IMR-90 (cell line): ENCODE measurements around the gene ANKRD53. TPM values are rescaled to one million over a fixed set of nuclear protein-coding genes. Genes with fewer than 3 reads are reported as not detected.

Experiments
- ATAC-seq: fragments of 200-7000 bp; cut with Tn5 transposase; 2 replicates; pipeline ENCODE4 v1.9.1; 2020; ENCODE audit warnings: low read depth, mild to moderate bottlenecking, moderate library complexity
- BruUV-seq: library from RNA; stranded (reverse); fragments of 400-500 nt; replicated peaks from 2 replicates; lab custom pipeline; 2021; lab: Mats Ljungman, UMichigan
- CTCF ChIA-PET: fragments of 300-600 bp; formaldehyde crosslinking; extraction: SDS; loops from one replicate; lab custom pipeline; 2021; ENCODE audit warnings: antibody characterized with exemption; lab: Yijun Ruan, JAX
- POLR2A ChIA-PET: fragments of 300-600 bp; sonication (Branson Sonifier 250); formaldehyde crosslinking; loops from one replicate; lab custom pipeline; 2022; ENCODE audit warnings: antibody characterized with exemption; ENCODE audit not compliant: unreplicated experiment; lab: Charles Lee
- DNase-seq: peaks from one replicate; pipeline ENCODE4 v3.0.0; 2013
- H2AFZ ChIP-seq: replicated peaks from 2 replicates; pipeline ENCODE3; 2013; ENCODE audit warnings: low read length, mild to moderate bottlenecking; ENCODE audit not compliant: poor library complexity
- H2AK5ac ChIP-seq: 2 replicates; pipeline ENCODE4 v1.6.1; 2013; ENCODE audit warnings: low read depth, low read length, inconsistent platforms
- H2AK9ac ChIP-seq: replicated peaks from 2 replicates; pipeline ENCODE3; 2013; ENCODE audit warnings: mild to moderate bottlenecking, low read depth, low read length, moderate library complexity; ENCODE audit not compliant: poor library complexity
- H2BK120ac ChIP-seq: 2 replicates; pipeline ENCODE4 v1.6.1; 2013; ENCODE audit warnings: low read depth, low read length, inconsistent platforms
- H2BK15ac ChIP-seq: 3 replicates; pipeline ENCODE4 v1.6.1; 2013; ENCODE audit warnings: low read depth, low read length, inconsistent platforms
- H2BK20ac ChIP-seq: 2 replicates; pipeline ENCODE4 v1.6.1; 2013; ENCODE audit warnings: low read depth, mild to moderate bottlenecking, inconsistent platforms, low read length, moderate library complexity
- H2BK5ac ChIP-seq: 2 replicates; pipeline ENCODE4 v1.6.1; 2013; ENCODE audit warnings: mild to moderate bottlenecking, low read depth, low read length, inconsistent platforms; ENCODE audit not compliant: poor library complexity, severe bottlenecking
- H3K14ac ChIP-seq: replicated peaks from 2 replicates; pipeline ENCODE4 v1.6.1; 2013; ENCODE audit warnings: low read depth, low read length, inconsistent platforms
- H3K18ac ChIP-seq: 2 replicates; pipeline ENCODE4 v1.6.1; 2013; ENCODE audit warnings: low read depth, low read length, control low read depth
- H3K23ac ChIP-seq: 2 replicates; pipeline ENCODE4 v1.6.1; 2013; ENCODE audit warnings: low read depth, low read length, inconsistent platforms
- H3K27ac ChIP-seq: 2 replicates; pipeline ENCODE4 v1.5.1; 2013; ENCODE audit warnings: mild to moderate bottlenecking, control low read depth, low read length; ENCODE audit not compliant: insufficient read depth
- H3K27me3 ChIP-seq: 2 replicates; pipeline ENCODE4 v1.6.1; 2013; ENCODE audit warnings: low read length; ENCODE audit not compliant: control insufficient read depth, insufficient read depth
- H3K36me3 ChIP-seq: 2 replicates; pipeline ENCODE4 v1.6.1; 2013; ENCODE audit warnings: low read length, mixed read lengths; ENCODE audit not compliant: control insufficient read depth, insufficient read depth
- H3K4ac ChIP-seq: 2 replicates; pipeline ENCODE4 v1.6.1; 2013; ENCODE audit warnings: low read depth, low read length, inconsistent platforms
- H3K4me1 ChIP-seq: 2 replicates; pipeline ENCODE4 v1.6.1; 2013; ENCODE audit warnings: low read length, mixed read lengths; ENCODE audit not compliant: control insufficient read depth, insufficient read depth
- H3K4me2 ChIP-seq: 2 replicates; pipeline ENCODE4 v1.6.1; 2013; ENCODE audit warnings: low read depth, mild to moderate bottlenecking, control low read depth, low read length, moderate library complexity
- H3K4me3 ChIP-seq: 2 replicates; pipeline ENCODE4 v1.5.1; 2013; ENCODE audit warnings: low read depth, mild to moderate bottlenecking, control low read depth, low read length, moderate library complexity; ENCODE audit not compliant: insufficient read depth
- H3K56ac ChIP-seq: 2 replicates; pipeline ENCODE4 v1.6.1; 2013; ENCODE audit warnings: low read length, inconsistent platforms; ENCODE audit not compliant: insufficient read depth; ENCODE audit errors: extremely low read depth
- H3K79me1 ChIP-seq, 2 experiments: 2 replicates each; pipeline ENCODE4 v1.6.1; 2013; ENCODE audit warnings: low read length in 2 of 2, inconsistent platforms in 1 of 2, low read depth in 1 of 2
- H3K9ac ChIP-seq: 2 replicates; pipeline ENCODE4 v1.6.1; 2013; ENCODE audit warnings: low read depth, low read length, control low read depth
- H3K9me1 ChIP-seq: 2 replicates; pipeline ENCODE4 v1.6.1; 2013; ENCODE audit warnings: low read length, inconsistent platforms; ENCODE audit not compliant: insufficient read depth
- H3K9me3 ChIP-seq: 2 replicates; pipeline ENCODE4 v1.6.1; 2013; ENCODE audit warnings: low read length; ENCODE audit not compliant: control insufficient read depth, insufficient read depth
- H4K20me1 ChIP-seq: 2 replicates; pipeline ENCODE4 v1.6.1; 2013; ENCODE audit warnings: low read length, inconsistent platforms; ENCODE audit not compliant: insufficient read depth
- H4K5ac ChIP-seq: 2 replicates; pipeline ENCODE4 v1.6.1; 2013; ENCODE audit warnings: mild to moderate bottlenecking, low read depth, low read length, control low read depth
- H4K8ac ChIP-seq, 2 experiments: 2 replicates each; pipeline ENCODE4 v1.6.1; 2013; ENCODE audit warnings: low read depth in 2 of 2, low read length in 2 of 2, control low read depth in 1 of 2, inconsistent platforms in 1 of 2
- H4K91ac ChIP-seq: 2 replicates; pipeline ENCODE4 v1.6.1; 2013; ENCODE audit warnings: low read depth, low read length, inconsistent platforms; ENCODE audit not compliant: insufficient read depth
- BHLHE40 ChIP-seq: fragments of 150-350 bp; IDR thresholded peaks from 2 replicates; pipeline ENCODE4 v1.6.1; 2016; ENCODE audit warnings: mild to moderate bottlenecking, low read depth, low read length
- ELK1 ChIP-seq: fragments of 150-350 bp; IDR thresholded peaks from 2 replicates; pipeline ENCODE4 v1.6.1; 2016; ENCODE audit warnings: low read depth, mild to moderate bottlenecking, low read length, moderate library complexity, borderline replicate concordance
- FOS ChIP-seq: fragments of 150-350 bp; IDR thresholded peaks from 2 replicates; pipeline ENCODE4 v1.6.1; 2016; ENCODE audit warnings: low read depth, low read length
- MAZ ChIP-seq: IDR thresholded peaks from 2 replicates; pipeline ENCODE4 v1.6.1; 2012; ENCODE audit warnings: low read depth, mild to moderate bottlenecking, low read length, improper control_type of control experiment, moderate library complexity, borderline replicate concordance
- NFE2L2 ChIP-seq: fragments of 150-350 bp; IDR thresholded peaks from 2 replicates; pipeline ENCODE4 v1.6.1; 2016; ENCODE audit warnings: low read depth, mild to moderate bottlenecking, low read length
- RAD21 ChIP-seq: IDR thresholded peaks from 2 replicates; pipeline ENCODE4 v1.6.1; 2012; ENCODE audit warnings: low read length, improper control_type of control experiment
- RFX5 ChIP-seq: IDR thresholded peaks from 2 replicates; pipeline ENCODE4 v1.8.0; 2012; ENCODE audit warnings: low read depth, mild to moderate bottlenecking, low read length, moderate library complexity
- SMC3 ChIP-seq: fragments of 150-350 bp; IDR thresholded peaks from 2 replicates; pipeline ENCODE4 v1.6.1; 2016; ENCODE audit warnings: low read depth, mild to moderate bottlenecking, antibody characterized with exemption, low read length, moderate library complexity
- WGBS, 2 experiments: methylation state at CpG; one replicate each; pipeline versions ENCODE4 v1.1.5 to v1.1.7; 2013; ENCODE audit warnings: missing lambda C conversion rate in 2 of 2; ENCODE audit not compliant: insufficient read length in 1 of 2; ENCODE audit errors: extremely low coverage in 2 of 2; 5-methylcytosine and 5-hydroxymethylcytosine counted together
- dilution Hi-C: fragments of 300-500 bp; cut with HindIII; formaldehyde crosslinking; loops from one replicate; pipeline ENCODE4 v1.14.3; 2018; ENCODE audit warnings: low sequenced_read_pairs; ENCODE audit not compliant: unreplicated experiment
- in situ Hi-C: fragments of 300-500 bp; cut with MboI; formaldehyde crosslinking; loops from 3 replicates; pipeline ENCODE4 v1.14.3; 2019; ENCODE audit warnings: low sequenced_read_pairs, inconsistent platforms, mixed read lengths
- intact Hi-C: fragments of 100-400 bp; cut with micrococcal nuclease; formaldehyde crosslinking; loops from 2 replicates; pipeline ENCODE4 v1.10.0; 2022
- polyA plus RNA-seq, 3 experiments: library from polyadenylated mRNA; depleted of rRNA; stranded (reverse); fragments of >200 nt; gene quantifications; 2 replicates each; pipeline ENCODE4 v1.2.3, GENCODE V29; 2012; ENCODE audit warnings: low replicate concordance in 1 of 3
- total RNA-seq: library from RNA; depleted of rRNA; stranded (reverse); fragments of >200 nt; gene quantifications from 2 replicates; pipeline ENCODE4 v1.2.3, GENCODE V29; 2012
- TF ChIP-seq, protein P1 (sequence below): fragments of 150-350 bp; IDR thresholded peaks from 2 replicates; pipeline ENCODE4 v1.6.1; 2017; ENCODE audit warnings: mild to moderate bottlenecking, antibody characterized with exemption, low read length, low read depth
- TF ChIP-seq, protein P2 (sequence below): conservative IDR thresholded peaks from 2 replicates; pipeline ENCODE4 v1.5.1; 2012; ENCODE audit warnings: mild to moderate bottlenecking, low read depth, low read length, improper control_type of control experiment

The ANKRD53 gene
- total and polyA plus RNA-seq, 2 of the 4 experiments (the other 2 are of a cell fraction), result 0.54 to 1.0 TPM

- no peak for TF ChIP-seq SMC3
Measured at GRCh38 chr2:70947556-70948184, 30.8 kb upstream of the ANKRD53 start (continued).

- no peaks in the 10 kb centered on the region for H3K9me3 ChIP-seq
- H4K91ac ChIP-seq, result no peak overlapping the region
- H2AK5ac ChIP-seq, result no peak overlapping the region
- H3K4me1 ChIP-seq, result peaks cover 4% of the 10 kb centered on the region
- peak overlapping the region; percentile 41; the same call in 1 of the 2 replicates for H3K23ac ChIP-seq
- no peaks in the 10 kb centered on the region for H3K36me3 ChIP-seq
- H3K4me3 ChIP-seq, result peak overlapping the region; percentile 37; the same call in 1 of the 2 replicates
- H3K27ac ChIP-seq, result no peak overlapping the region
- WGBS, 2 experiments, result no CpG with 5 or more reads among the region's 27 CpGs
- no peak overlapping the region for H3K18ac ChIP-seq
- H3K4me2 ChIP-seq, result peak overlapping the region; percentile 92
- H2BK5ac ChIP-seq, result no peak overlapping the region
- no peak overlapping the region for H4K5ac ChIP-seq
- ATAC-seq (peak; percentile 96), DNase-seq (peak; percentile 71)
- ChIA-PET POLR2A (no interaction called here), CTCF (interaction anchor here (0.6 to 2.1 kb wide), 27 partner anchors 9 to 645 kb away, joined by 3 to 22 read pairs (median 6); partner anchors contain the start of gene ANKRD53)
- peak overlapping the region; percentile 97 for H2AFZ ChIP-seq
- H3K4ac ChIP-seq, result 0 out of 2 replicates have a peak overlapping the region, but pooled peaks have one; percentile 48
- H3K9ac ChIP-seq, result peak overlapping the region; percentile 71
- dilution Hi-C loops (no loop called here), intact Hi-C loops (loop anchor here (1.0 kb wide), 2 partner anchors 86 to 159 kb away; no protein-coding TSS in a partner anchor), in situ Hi-C loops (loop anchor here (5.0 kb wide), 1 partner anchor 81 kb away; no protein-coding TSS in a partner anchor)
- no peak overlapping the region for H2BK120ac ChIP-seq
- no peak overlapping the region; the same call in 2 of the 3 replicates for H2BK15ac ChIP-seq
- peaks cover 7% of the 10 kb centered on the region; the same call in 1 of the 2 replicates for H3K9me1 ChIP-seq
- H2AK9ac ChIP-seq, result peak overlapping the region; percentile 91
- no peak overlapping the region for H3K14ac ChIP-seq
- no peaks in the 10 kb centered on the region for H4K20me1 ChIP-seq
- peak overlapping the region; percentile 54 to 92 for H4K8ac ChIP-seq
- H3K79me1 ChIP-seq, result 0 out of 4 replicates have a peak, but pooled peaks cover 0 to 4% of the 10 kb centered on the region in 2 experiments
- H3K27me3 ChIP-seq, result no peaks in the 10 kb centered on the region
- no peak overlapping the region for H3K56ac ChIP-seq
- H2BK20ac ChIP-seq, result no peak overlapping the region
- BruUV-seq, result no TSS peak
- TF ChIP-seq NFE2L2, result no peak
- TF ChIP-seq FOS, result no peak
- TF ChIP-seq BHLHE40, result no peak
- TF ChIP-seq ELK1, result no peak
- peak; percentile 43; the same call in 1 of the 2 replicates for TF ChIP-seq MAZ
- TF ChIP-seq SMC3, result peak; percentile 64
- TF ChIP-seq RAD21, result peak; percentile 50
- no peak for TF ChIP-seq RFX5
- TF ChIP-seq, protein P1, sequence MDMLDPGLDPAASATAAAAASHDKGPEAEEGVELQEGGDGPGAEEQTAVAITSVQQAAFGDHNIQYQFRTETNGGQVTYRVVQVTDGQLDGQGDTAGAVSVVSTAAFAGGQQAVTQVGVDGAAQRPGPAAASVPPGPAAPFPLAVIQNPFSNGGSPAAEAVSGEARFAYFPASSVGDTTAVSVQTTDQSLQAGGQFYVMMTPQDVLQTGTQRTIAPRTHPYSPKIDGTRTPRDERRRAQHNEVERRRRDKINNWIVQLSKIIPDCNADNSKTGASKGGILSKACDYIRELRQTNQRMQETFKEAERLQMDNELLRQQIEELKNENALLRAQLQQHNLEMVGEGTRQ, result no peak
- TF ChIP-seq, protein P2, sequence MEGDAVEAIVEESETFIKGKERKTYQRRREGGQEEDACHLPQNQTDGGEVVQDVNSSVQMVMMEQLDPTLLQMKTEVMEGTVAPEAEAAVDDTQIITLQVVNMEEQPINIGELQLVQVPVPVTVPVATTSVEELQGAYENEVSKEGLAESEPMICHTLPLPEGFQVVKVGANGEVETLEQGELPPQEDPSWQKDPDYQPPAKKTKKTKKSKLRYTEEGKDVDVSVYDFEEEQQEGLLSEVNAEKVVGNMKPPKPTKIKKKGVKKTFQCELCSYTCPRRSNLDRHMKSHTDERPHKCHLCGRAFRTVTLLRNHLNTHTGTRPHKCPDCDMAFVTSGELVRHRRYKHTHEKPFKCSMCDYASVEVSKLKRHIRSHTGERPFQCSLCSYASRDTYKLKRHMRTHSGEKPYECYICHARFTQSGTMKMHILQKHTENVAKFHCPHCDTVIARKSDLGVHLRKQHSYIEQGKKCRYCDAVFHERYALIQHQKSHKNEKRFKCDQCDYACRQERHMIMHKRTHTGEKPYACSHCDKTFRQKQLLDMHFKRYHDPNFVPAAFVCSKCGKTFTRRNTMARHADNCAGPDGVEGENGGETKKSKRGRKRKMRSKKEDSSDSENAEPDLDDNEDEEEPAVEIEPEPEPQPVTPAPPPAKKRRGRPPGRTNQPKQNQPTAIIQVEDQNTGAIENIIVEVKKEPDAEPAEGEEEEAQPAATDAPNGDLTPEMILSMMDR, result peak; percentile 78
Measured at GRCh38 chr2:70948337-70949003, 30.0 kb upstream of the ANKRD53 start.
